GM21360 (cell line): ENCODE data around the gene RAP2C.

Experiments
- ATAC-seq: cut with Tn5 transposase; IDR thresholded peaks from one replicate; pipeline ENCODE4 v1.9.1; 2021; ENCODE audit warnings: mild to moderate bottlenecking, moderate library complexity; ENCODE audit not compliant: unreplicated experiment

Gene RAP2C

GRCh38 chrX:132219343-132219768, at the start of gene RAP2C:
TSS of gene RAP2C (minus strand) at chrX:132219447. CDS start at chrX:132217268, 2,179 bp downstream.
- peak; percentile 62 for ATAC-seq

GRCh38 chrX:132267392-132267791, 48.1 kb upstream of the RAP2C start:
- ATAC-seq: no peak

GRCh38 chrX:132266583-132267355, 47.5 kb upstream of the RAP2C start:
- peak; percentile 83 for ATAC-seq

- ATAC-seq: no peak
Observed at GRCh38 chrX:132263127-132263526, 43.9 kb upstream of the RAP2C start.

GRCh38 chrX:132258509-132258908, 39.3 kb upstream of the RAP2C start:
- no peak for ATAC-seq

- ATAC-seq: no peak
Observed at GRCh38 chrX:132257116-132257515, 37.9 kb upstream of the RAP2C start.

GRCh38 chrX:132236121-132236520, 16.9 kb upstream of the RAP2C start:
- no peak for ATAC-seq

- ATAC-seq: no peak
Observed at GRCh38 chrX:132235488-132235887, 16.2 kb upstream of the RAP2C start.

GRCh38 chrX:132231587-132231986, 12.3 kb upstream of the RAP2C start:
- no peak for ATAC-seq

GRCh38 chrX:132227383-132228112, 8.3 kb upstream of the RAP2C start:
- ATAC-seq: no peak

GRCh38 chrX:132226169-132226568, 6.9 kb upstream of the RAP2C start:
- no peak for ATAC-seq

GRCh38 chrX:132218100-132218812, 991 bp downstream of the RAP2C start:
- peak; percentile 45 for ATAC-seq

GRCh38 chrX:132217203-132218073, 1.8 kb downstream of the RAP2C start:
- ATAC-seq: peak; percentile 48

- no peak for ATAC-seq
Observed at GRCh38 chrX:132216806-132217202, 2.4 kb downstream of the RAP2C start.

- no peak for ATAC-seq
Observed at GRCh38 chrX:132216283-132216682, 3.0 kb downstream of the RAP2C start.

- ATAC-seq: no peak
Observed at GRCh38 chrX:132214518-132214917, 4.7 kb downstream of the RAP2C start.

GRCh38 chrX:132209527-132209926, 9.7 kb downstream of the RAP2C start:
- no peak for ATAC-seq

- no peak for ATAC-seq
Observed at GRCh38 chrX:132208422-132208821, 10.8 kb downstream of the RAP2C start.

GRCh38 chrX:132207996-132208395, 11.3 kb downstream of the RAP2C start:
- ATAC-seq: no peak

GRCh38 chrX:132206259-132206658, 13.0 kb downstream of the RAP2C start:
- no peak for ATAC-seq

GRCh38 chrX:132204629-132205028, 14.6 kb downstream of the RAP2C start:
- no peak for ATAC-seq
